GM08714 (cell line): Measurements from ENCODE around the gene FTSJ1.
A peak's percentile ranks its signal among the peaks of the same experiment; 100 is the strongest.

Experiments
- H3K4me3 ChIP-seq: fragments of 200-500 bp; sonication (Bioruptor generic); 2 replicates; pipeline ENCODE4 v1.5.1; 2014; ENCODE audit warnings: mild to moderate bottlenecking, low read length, inconsistent platforms
- ZNF274 ChIP-seq: IDR thresholded peaks from 2 replicates; pipeline ENCODE4 v1.6.1; 2012; ENCODE audit warnings: mild to moderate bottlenecking, low read depth, low read length

The FTSJ1 gene

DNA sequence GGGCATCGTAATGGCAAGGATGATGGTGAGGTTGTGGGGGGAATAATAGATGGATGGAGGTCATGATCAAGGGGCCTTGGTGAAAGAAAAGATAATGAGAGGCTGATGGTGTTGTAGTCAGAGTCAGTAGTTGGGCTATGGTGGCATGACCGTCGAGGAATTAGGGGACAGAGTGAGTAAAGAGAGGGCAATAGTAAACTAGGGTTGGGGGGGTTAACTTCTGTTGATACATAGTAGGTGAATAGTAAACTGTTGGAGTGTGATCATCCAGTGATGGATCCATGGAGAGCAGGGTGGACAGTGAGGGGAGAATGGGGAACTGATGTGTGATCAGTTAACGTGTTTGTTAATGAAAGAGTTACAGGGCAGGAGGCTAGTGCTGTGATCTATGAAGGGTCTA is 920 bp downstream of the FTSJ1 start:
- TF ChIP-seq ZNF274, result no peak
- H3K4me3 ChIP-seq, result peak overlapping the region; percentile 89

DNA sequence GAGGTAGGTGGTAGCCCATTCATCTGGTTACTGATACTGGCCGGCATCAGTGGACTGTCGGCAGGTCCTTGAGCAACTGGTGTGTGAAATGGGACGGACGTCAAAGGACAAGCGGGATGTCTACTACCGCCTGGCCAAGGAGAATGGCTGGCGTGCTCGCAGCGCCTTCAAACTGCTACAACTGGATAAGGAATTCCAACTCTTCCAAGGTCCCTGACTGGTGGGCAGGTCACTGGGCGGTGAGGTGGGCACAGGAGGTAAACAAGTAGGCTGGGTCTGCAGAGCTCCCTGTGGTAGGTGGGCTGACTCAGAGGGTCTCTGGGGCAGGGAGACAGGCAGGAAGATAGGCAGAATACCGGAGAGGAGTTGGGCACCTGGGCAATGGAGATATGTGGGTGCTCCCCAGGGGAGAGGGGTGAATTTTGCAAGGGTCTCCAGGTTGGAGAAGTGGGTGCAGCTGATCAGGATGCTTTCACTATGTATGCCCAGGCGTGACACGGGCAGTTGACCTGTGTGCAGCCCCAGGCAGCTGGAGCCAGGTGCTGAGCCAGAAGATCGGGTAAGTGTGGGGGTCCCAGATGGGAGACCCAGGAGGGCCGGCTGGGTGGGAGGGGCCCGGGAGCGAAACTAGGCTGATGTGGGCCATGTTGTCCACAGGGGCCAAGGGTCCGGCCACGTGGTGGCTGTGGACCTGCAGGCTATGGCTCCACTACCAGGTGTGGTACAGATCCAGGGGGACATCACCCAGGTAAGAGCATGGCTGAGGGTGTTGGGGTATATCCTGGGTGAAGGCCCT is 2.2 kb downstream of the FTSJ1 start:
- H3K4me3 ChIP-seq, result no peak overlapping the region; the same call in 1 of the 2 replicates
- TF ChIP-seq ZNF274, result no peak

DNA sequence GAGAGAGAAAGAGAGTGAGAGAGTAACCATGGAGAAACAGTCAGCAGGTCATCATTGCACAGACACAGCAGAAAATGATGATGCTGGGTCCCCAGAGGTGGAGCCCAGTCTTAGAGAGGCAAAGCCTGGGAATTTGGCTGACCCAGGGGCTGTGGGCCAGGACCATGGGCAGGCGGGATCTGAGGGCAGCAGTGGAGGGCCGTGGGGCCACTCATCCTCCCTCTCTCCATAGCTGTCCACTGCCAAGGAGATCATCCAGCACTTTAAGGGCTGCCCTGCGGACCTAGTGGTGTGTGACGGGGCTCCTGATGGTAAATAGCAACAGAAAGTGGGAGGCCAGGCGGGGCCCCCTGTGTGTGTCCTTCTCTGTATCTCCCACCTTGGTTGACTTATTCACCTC is 2.8 kb downstream of the FTSJ1 start:
- no peak overlapping the region for H3K4me3 ChIP-seq
- TF ChIP-seq ZNF274, result no peak

DNA sequence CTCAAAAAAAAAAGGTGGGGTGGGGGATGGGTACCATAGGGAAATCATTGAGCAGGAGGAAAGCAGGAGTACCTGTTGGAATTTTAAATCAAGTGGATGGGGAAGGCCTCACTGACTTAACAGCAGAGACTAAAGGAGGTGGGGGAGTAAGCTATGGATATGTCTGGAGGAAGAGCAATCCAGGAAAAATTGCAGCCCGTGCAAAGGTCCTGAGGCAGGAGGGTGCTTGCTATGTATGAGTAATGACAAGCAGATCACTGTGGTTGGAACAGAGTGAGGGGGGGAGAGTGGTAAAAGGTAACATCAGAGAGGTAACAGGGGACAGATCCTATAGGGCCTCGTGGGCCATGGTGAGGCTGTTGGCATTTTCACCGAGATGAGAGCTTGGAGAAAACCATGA is 4.1 kb downstream of the FTSJ1 start:
- no peak overlapping the region for H3K4me3 ChIP-seq
- no peak for TF ChIP-seq ZNF274

DNA sequence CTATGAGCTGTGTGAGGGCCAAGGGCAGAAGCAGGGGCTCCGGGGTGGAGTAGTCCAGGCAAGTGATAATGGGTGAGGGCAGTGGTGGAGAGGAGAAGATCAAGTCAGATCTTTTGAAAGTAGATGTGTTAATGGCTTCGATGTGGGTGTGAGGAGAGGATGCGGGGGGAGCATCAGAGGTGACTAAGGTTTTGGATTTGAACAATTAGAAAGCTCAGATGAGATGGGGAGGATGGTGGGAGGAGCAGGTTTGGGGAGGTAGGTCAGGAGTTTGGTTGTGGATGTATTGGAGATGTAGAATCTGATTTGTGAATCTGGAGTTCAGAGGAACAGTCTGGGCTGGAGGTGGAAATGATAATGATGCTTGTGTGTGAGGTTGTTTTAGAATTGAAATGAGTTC is 4.6 kb downstream of the FTSJ1 start:
- no peak overlapping the region for H3K4me3 ChIP-seq
- no peak for TF ChIP-seq ZNF274

DNA sequence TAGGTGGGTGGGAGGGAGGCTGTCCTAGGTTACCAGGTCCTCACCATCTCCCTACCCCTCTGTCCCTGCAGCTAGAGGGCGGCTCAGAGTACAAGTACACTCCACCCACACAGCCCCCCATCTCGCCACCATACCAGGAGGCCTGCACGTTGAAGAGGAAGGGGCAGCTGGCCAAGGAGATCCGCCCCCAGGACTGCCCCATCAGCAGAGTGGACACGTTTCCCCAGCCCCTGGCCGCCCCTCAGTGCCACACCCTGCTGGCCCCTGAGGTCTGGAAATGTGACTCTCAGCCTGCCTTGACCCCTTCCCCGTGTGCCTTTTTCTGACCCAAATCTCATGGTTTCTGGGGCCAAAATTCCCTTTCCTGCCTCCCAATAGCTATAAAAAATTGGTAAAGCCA is 6.5 kb downstream of the FTSJ1 start:
- H3K4me3 ChIP-seq, result no peak overlapping the region
- TF ChIP-seq ZNF274, result no peak

DNA sequence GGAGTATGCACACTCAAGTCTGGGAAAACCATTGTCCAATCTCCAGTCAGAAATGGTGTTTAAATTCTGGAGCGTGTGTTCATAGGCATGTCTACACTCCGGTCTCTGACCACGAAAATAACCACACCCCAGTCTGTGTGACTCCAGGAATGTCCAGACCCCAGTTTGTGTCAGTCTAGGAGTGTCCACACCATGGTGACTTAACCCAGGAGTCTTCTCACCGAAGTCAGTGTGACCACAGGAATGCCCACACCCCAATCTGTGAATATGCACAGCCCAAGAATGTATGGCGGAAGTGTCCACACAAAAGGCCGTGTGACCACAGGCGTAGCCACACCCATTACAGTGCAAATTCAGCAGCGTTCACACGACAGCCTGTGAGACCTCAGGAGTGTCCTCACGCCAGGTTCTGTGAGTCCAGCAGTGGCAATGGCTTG is 11.4 kb downstream of the FTSJ1 start:
- no peak for TF ChIP-seq ZNF274
- H3K4me3 ChIP-seq, result no peak overlapping the region

DNA sequence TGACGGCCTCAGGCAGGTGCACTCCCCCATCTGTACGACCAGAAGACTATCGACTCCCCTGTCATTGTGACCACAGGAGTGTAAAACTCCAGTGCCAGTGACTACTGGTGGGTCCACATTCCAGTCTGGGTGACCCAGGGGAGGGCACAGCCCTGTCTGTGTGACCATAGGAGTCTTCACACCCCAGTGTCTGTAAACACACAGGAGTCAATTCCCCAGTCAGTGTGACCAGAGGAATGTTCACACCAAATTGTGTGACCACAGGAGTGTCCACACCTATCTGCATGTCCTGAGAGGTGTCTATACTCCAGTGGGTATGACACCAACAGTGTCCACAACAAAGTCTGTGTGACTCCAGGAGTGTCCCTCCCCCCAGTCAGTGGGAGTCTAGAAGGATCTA is 12.0 kb downstream of the FTSJ1 start:
- no peak overlapping the region for H3K4me3 ChIP-seq
- no peak for TF ChIP-seq ZNF274

DNA sequence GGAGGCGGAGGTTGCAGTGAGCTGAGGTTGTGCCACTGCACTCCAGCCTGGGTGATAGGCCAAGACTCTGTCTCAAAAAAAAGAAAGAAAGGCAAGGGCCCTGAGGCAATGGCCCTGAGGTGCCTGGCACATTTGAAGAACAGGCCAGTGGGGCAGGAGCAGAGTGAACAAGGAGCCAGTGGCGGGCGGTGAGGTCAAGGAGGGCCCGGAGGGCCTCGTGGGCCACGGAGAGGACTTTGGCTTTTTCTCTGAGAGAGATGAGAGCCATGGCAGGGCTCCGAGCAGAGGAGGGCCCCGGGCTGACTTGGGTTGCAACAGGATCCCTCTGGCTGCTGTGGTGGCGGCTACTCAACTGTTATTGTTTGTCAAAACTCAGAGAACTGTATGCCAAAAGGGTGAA is 13.3 kb downstream of the FTSJ1 start:
- no peak for TF ChIP-seq ZNF274
- H3K4me3 ChIP-seq, result no peak overlapping the region

DNA sequence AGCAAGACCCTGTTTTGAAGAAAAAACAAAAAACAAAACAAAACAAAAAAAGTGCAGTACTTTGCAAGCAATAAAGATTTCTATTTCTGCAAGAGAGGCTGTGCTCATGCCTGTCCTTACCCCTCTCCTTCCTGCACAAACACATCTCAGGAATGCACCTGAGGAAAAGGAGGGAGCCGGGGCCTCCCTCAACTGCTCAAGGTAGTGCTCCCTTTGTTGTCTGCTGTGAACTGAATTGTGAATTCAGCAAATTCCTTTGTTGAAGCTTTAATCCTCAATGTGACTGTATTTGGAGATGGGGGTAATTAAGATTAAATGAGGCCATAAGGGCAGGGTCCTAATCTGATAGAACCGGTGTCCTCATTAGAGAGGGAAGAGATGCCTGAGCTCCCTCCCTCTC is 13.9 kb downstream of the FTSJ1 start:
- no peak for TF ChIP-seq ZNF274
- no peak overlapping the region for H3K4me3 ChIP-seq

DNA sequence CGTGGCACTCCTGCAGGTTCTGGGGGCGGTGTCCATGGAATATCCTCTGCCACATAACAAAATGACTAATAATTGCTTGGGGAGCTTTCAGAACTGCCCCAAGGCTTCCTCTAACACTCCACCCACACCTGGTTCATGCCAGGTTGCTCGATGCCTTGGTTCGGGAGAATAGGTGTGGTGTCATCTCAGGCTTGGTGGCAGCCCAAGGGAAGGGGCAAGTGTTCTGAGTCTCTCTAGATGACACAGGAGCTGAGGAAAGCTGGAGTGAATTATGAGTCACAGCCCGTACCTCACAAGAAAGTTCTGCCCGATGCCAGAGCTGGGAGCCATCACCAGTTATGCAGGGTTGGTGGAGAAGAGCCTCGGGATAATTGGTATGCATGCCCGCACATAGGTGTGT is 14.7 kb downstream of the FTSJ1 start:
- no peak overlapping the region for H3K4me3 ChIP-seq
- no peak for TF ChIP-seq ZNF274

DNA sequence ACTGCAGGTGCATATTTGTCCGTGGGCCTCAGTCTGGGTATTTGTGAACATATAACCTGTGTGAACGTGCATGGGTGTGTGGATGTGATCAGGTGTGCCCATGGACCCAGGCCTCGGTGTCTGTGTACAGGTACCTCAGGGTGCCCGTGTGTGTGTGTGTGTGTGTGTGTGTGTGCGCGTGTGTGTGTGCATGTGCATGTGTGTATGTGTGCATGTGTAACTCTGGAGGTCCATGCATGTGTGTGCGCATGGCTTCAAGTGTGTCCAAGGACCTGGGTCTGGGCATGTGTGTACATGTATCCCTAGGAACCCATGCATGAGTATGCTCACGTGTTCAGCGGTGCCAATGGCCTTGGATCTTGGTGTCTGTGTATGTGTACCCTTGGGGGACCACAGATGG is 15.8 kb downstream of the FTSJ1 start:
- no peak for TF ChIP-seq ZNF274
- no peak overlapping the region for H3K4me3 ChIP-seq

DNA sequence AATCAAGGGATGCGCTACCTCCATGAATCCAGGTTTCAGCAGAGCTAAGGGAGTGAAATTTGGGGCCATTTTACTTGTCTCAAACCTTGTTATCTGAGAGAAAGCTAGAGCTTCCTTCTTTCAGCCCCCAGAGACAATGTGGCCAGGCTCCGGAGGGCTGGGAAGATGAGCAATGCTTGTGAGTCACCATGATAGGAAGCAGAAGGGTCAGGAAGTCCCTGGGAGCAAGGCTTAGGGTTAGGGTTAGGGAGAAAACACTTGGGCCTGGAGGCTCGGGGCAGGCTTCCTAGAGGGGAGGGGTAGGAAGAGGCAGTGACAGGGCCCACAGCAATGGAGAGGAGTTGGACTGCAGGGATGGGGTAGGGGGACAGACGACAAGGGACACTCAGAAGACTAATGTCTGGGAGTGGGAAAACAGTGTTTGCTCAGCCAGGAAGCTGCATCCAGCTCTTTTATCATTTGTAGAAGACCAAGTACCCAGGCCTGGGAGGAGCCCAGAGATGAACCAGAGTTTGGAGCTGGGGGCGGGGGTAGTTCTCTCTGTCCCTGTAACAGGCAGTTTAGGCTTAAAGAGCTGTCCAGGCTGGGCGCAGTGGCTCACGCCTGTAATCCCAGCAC is 16.4 kb downstream of the FTSJ1 start:
- TF ChIP-seq ZNF274, result no peak
- no peak overlapping the region for H3K4me3 ChIP-seq

DNA sequence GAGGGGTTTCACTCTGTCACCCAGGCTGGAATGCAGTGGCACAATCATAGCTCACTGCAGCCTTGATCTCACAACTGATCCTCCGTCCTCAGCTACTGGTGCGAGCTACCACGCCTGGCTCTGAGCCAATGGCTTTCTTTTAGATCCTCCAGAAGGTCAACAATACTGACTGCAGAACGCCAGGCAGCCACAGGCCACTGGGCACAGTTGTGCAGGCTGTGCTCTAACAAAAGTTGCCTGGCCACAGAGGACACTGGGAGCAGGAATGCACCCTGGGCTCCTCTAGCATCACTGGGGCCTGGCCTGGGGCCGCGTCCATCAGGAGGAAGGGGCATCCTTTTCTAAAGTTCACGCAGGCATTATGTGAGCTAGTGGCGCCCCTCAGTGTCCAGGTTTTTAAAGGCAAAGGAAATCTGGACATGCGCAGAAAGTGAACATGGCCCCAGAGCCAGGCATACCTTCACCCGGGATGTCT is 17.9 kb downstream of the FTSJ1 start:
- no peak overlapping the region for H3K4me3 ChIP-seq
- TF ChIP-seq ZNF274, result no peak

DNA sequence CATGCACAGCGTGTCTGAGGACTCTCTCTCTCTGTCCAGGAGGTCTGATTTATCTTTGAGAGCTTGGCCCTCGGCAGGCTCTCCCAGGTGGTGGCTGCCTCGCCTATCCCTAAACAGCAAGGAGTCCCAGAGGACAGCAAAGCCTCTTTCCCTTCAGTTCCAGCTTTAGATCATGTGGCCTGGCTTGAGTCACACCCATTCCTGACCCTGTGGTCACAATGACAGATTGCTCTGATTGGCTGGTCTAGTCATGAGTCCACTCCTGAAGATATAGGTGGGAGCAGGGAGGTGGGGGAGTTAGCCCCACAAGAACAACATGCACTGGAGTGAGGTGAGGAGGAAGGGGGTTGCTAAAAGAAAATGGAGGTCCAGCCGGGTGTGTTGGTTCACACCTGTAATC is 20.7 kb downstream of the FTSJ1 start:
- H3K4me3 ChIP-seq, result no peak overlapping the region

DNA sequence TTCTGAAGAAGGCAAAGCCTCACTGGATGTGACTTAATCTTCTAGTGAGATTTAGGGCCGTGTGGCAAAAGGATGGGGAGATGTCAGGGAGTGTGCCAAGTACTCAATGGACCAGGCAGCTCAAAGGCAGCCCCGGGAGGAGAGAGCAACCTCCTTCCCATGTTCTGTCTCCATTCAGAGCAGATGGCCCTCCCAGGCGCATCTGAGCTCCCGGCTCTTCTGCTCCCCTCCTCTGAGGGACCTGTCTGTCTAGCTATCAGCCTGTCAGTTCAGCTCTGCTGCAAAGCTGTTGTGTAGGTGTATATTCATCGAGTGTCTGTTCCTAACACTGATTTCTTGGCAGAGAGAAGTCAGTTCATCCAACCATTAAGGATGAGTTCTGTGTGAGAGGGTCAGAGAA is 21.9 kb downstream of the FTSJ1 start:
- TF ChIP-seq ZNF274, result no peak
- H3K4me3 ChIP-seq, result no peak overlapping the region

More for the DNA sequence above, 20.7 kb downstream of the FTSJ1 start:
- TF ChIP-seq ZNF274, result no peak
